Panc1 (cell line): Measurements from ENCODE around the gene CFAP57. TPM values are rescaled to one million over a fixed set of nuclear protein-coding genes. Genes with fewer than 3 reads are reported as not detected.

Experiments
- ATAC-seq: fragments of 200-7000 bp; cut with Tn5 transposase; 2 replicates; pipeline ENCODE4 v1.9.1; 2020; ENCODE audit warnings: mild to moderate bottlenecking, moderate library complexity
- BruUV-seq: library from RNA; stranded (reverse); fragments of 400-500 nt; replicated peaks from 2 replicates; lab custom pipeline; 2021; lab: Mats Ljungman, UMichigan
- CTCF ChIA-PET: fragments of 300-600 bp; sonication (Branson Sonifier 250); formaldehyde crosslinking; loops from one replicate; lab custom pipeline; 2022; ENCODE audit warnings: antibody characterized with exemption; lab: Charles Lee
- POLR2A ChIA-PET: fragments of 300-600 bp; sonication (Branson Sonifier 250); formaldehyde crosslinking; loops from one replicate; lab custom pipeline; 2022; ENCODE audit warnings: antibody characterized with exemption; lab: Charles Lee
- DNase-seq: peaks from one replicate; pipeline ENCODE4 v3.0.0-alpha.2; 2010; ENCODE audit warnings: low read depth, low spot score
- H3K27ac ChIP-seq: 2 replicates; pipeline ENCODE4 v1.5.1; 2011; ENCODE audit warnings: mild to moderate bottlenecking, low read length, inconsistent platforms
- H3K27me3 ChIP-seq: fragments of 200-500 bp; sonication (Bioruptor generic); 2 replicates; pipeline ENCODE4 v1.6.0; 2014; ENCODE audit warnings: low read length, inconsistent platforms; ENCODE audit not compliant: control insufficient read depth, insufficient read depth
- H3K36me3 ChIP-seq: fragments of 200-500 bp; sonication (Bioruptor generic); 2 replicates; pipeline ENCODE4 v1.5.1; 2014; ENCODE audit warnings: inconsistent platforms, mild to moderate bottlenecking, low read length, moderate library complexity; ENCODE audit not compliant: control insufficient read depth, insufficient read depth
- H3K4me1 ChIP-seq: 2 replicates; pipeline ENCODE4 v1.5.1; 2011; ENCODE audit warnings: inconsistent platforms, mild to moderate bottlenecking, low read length, moderate library complexity; ENCODE audit not compliant: control insufficient read depth, insufficient read depth
- H3K4me3 ChIP-seq, 2 experiments: 2 replicates each; pipeline ENCODE4 v1.5.1; 2011 to 2012; ENCODE audit warnings: low read depth in 2 of 2, low read length in 2 of 2, mild to moderate bottlenecking in 2 of 2, inconsistent platforms in 1 of 2, moderate library complexity in 1 of 2
- H3K9me3 ChIP-seq: fragments of 200-500 bp; sonication (Bioruptor generic); 2 replicates; pipeline ENCODE4 v1.5.1; 2014; ENCODE audit warnings: low read depth, mild to moderate bottlenecking, inconsistent platforms, low read length, moderate library complexity; ENCODE audit not compliant: control insufficient read depth, insufficient read depth
- POLR2AphosphoS5 ChIP-seq: IDR thresholded peaks from 2 replicates; pipeline ENCODE4 v1.6.1; 2012; ENCODE audit warnings: mild to moderate bottlenecking, low read depth, low read length, moderate library complexity
- SIN3A ChIP-seq: IDR thresholded peaks from 2 replicates; pipeline ENCODE4 v1.6.1; 2012; ENCODE audit warnings: low read depth, mild to moderate bottlenecking, low read length, moderate library complexity, borderline replicate concordance; ENCODE audit not compliant: insufficient read depth
- TCF7L2 ChIP-seq: IDR thresholded peaks from 2 replicates; pipeline ENCODE4 v1.6.1; 2011; ENCODE audit warnings: mild to moderate bottlenecking, low read depth, low read length, inconsistent platforms
- in situ Hi-C: cut with HindIII; loops from 2 replicates; pipeline ENCODE4 v1.10.0; 2016; ENCODE audit warnings: low sequenced_read_pairs, low pct_unique_long_range_greater_than_20kb
- intact Hi-C: fragments of 100-400 bp; cut with micrococcal nuclease; formaldehyde crosslinking; loops from one replicate; pipeline ENCODE4 v1.10.0; 2022; ENCODE audit not compliant: unreplicated experiment
- total RNA-seq: library from RNA; stranded (reverse); gene quantifications from one replicate; pipeline ENCODE4 v1.2.1, GENCODE V29; 2021; ENCODE audit not compliant: unreplicated experiment
- TF ChIP-seq, protein P1 (sequence below): fragments of 450-650 bp; IDR thresholded peaks from 2 replicates; pipeline ENCODE4 v1.5.1; 2017; ENCODE audit warnings: mild to moderate bottlenecking
- TF ChIP-seq, protein P2 (sequence below), 2 experiments: IDR thresholded peaks; 2 replicates each; pipeline ENCODE4 v1.6.1; 2011 to 2012; ENCODE audit warnings: low read depth in 2 of 2, control low read depth in 1 of 2, low read length in 1 of 2, mild to moderate bottlenecking in 1 of 2, moderate library complexity in 1 of 2; ENCODE audit not compliant: insufficient read depth in 1 of 2

Gene CFAP57
- total RNA-seq, 1 experiment from 2014 or later: 0.69 TPM

- Histone ChIP-seq H3K4me3 (no peak overlapping the region), H3K9me3 (no peaks in the 10 kb centered on the region), H3K27ac (no peak overlapping the region), H3K36me3 (no peaks in the 10 kb centered on the region), H3K4me1 (no peaks in the 10 kb centered on the region), H3K27me3 (no peaks in the 10 kb centered on the region)
- intact Hi-C loops (no loop called here), in situ Hi-C loops (no loop called here)
- POLR2A ChIA-PET: no interaction called here
- no TSS peak for BruUV-seq
- ATAC-seq (no peak), DNase-seq (no peak)
- no peak for TF ChIP-seq TCF7L2
- no peak for TF ChIP-seq POLR2AphosphoS5
- TF ChIP-seq, protein P1, sequence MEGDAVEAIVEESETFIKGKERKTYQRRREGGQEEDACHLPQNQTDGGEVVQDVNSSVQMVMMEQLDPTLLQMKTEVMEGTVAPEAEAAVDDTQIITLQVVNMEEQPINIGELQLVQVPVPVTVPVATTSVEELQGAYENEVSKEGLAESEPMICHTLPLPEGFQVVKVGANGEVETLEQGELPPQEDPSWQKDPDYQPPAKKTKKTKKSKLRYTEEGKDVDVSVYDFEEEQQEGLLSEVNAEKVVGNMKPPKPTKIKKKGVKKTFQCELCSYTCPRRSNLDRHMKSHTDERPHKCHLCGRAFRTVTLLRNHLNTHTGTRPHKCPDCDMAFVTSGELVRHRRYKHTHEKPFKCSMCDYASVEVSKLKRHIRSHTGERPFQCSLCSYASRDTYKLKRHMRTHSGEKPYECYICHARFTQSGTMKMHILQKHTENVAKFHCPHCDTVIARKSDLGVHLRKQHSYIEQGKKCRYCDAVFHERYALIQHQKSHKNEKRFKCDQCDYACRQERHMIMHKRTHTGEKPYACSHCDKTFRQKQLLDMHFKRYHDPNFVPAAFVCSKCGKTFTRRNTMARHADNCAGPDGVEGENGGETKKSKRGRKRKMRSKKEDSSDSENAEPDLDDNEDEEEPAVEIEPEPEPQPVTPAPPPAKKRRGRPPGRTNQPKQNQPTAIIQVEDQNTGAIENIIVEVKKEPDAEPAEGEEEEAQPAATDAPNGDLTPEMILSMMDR: no peak
- TF ChIP-seq, protein P2, sequence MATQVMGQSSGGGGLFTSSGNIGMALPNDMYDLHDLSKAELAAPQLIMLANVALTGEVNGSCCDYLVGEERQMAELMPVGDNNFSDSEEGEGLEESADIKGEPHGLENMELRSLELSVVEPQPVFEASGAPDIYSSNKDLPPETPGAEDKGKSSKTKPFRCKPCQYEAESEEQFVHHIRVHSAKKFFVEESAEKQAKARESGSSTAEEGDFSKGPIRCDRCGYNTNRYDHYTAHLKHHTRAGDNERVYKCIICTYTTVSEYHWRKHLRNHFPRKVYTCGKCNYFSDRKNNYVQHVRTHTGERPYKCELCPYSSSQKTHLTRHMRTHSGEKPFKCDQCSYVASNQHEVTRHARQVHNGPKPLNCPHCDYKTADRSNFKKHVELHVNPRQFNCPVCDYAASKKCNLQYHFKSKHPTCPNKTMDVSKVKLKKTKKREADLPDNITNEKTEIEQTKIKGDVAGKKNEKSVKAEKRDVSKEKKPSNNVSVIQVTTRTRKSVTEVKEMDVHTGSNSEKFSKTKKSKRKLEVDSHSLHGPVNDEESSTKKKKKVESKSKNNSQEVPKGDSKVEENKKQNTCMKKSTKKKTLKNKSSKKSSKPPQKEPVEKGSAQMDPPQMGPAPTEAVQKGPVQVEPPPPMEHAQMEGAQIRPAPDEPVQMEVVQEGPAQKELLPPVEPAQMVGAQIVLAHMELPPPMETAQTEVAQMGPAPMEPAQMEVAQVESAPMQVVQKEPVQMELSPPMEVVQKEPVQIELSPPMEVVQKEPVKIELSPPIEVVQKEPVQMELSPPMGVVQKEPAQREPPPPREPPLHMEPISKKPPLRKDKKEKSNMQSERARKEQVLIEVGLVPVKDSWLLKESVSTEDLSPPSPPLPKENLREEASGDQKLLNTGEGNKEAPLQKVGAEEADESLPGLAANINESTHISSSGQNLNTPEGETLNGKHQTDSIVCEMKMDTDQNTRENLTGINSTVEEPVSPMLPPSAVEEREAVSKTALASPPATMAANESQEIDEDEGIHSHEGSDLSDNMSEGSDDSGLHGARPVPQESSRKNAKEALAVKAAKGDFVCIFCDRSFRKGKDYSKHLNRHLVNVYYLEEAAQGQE (IDR thresholded peaks at IDR 0.05; ENCODE audit: insufficient read depth in 1 of 2, low read depth in 2 of 2, low read length in 1 of 2): no peak
- TF ChIP-seq SIN3A: no peak
- CTCF ChIA-PET: no interaction called here
These were observed 42.6 kb downstream of the CFAP57 start for GRCh38 chr1:43214501-43215444.

DNA sequence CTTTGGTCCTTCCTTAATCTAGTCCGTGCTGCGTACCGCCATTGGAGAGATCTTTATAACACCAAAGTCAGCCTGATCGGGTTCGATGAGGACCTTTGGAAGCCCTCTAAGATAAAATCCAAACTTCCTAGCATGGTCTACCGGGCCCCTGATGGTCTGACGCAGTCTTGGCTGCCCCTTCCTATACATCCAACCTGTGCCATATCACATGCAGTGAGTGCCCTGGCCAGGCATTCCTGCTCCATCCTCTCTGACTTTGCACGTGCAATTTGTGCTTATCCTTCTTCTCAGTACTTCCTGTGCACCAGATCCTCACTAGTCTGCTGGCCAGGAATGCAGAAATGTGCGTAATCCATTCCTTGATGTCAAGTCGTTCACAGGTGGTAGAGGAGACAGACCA is 45.6 kb downstream of the CFAP57 start:
- BruUV-seq: no TSS peak
- POLR2A ChIA-PET: no interaction called here
- H3K9me3 ChIP-seq: no peaks in the 10 kb centered on the region
- no peak for DNase-seq
- H3K36me3 ChIP-seq: no peaks in the 10 kb centered on the region
- TF ChIP-seq POLR2AphosphoS5 (no peak), SIN3A (no peak), TCF7L2 (no peak)
- TF ChIP-seq, protein P1: no peak
- TF ChIP-seq, protein P2 (IDR thresholded peaks at IDR 0.05; ENCODE audit: insufficient read depth in 1 of 2, low read depth in 2 of 2, low read length in 1 of 2): no peak
- in situ Hi-C loops: no loop called here
- intact Hi-C loops: no loop called here
- H3K27me3 ChIP-seq: no peaks in the 10 kb centered on the region
- H3K4me3 ChIP-seq: no peak overlapping the region
- no peaks in the 10 kb centered on the region for H3K4me1 ChIP-seq
- no peak overlapping the region for H3K27ac ChIP-seq
- ATAC-seq: no peak
- CTCF ChIA-PET: no interaction called here
